ENCODE measurements around the gene ZNF76. TPM values are rescaled to one million over a fixed set of nuclear protein-coding genes. Genes with fewer than 3 reads are reported as not detected.

The ZNF76 gene
- polyA plus RNA-seq, 1 of the 3 experiments (the other 2 are of a cell fraction), result 19.7 TPM

GRCh38 chr6:35295521-35296315 lies 36.2 kb downstream of the ZNF76 start:
- H3F3A ChIP-seq (replicated peaks; ENCODE audit: insufficient read depth), result no peaks in the 10 kb centered on the region
- no peaks in the 10 kb centered on the region for H3K27me3 ChIP-seq (ENCODE audit: insufficient read depth)
- H3K9me3 ChIP-seq, result no peaks in the 10 kb centered on the region
- H2AFZ ChIP-seq (ENCODE audit: low read depth), result no peak overlapping the region
- H3K36me3 ChIP-seq (replicated peaks in 1 of 2; ENCODE audit: control insufficient read depth in 1 of 2, insufficient read depth in 2 of 2, low read length in 1 of 2), result peaks cover 16 to 45% of the 10 kb centered on the region in 2 experiments
- no peak overlapping the region for H3K4me3 ChIP-seq (ENCODE audit: low read depth in 2 of 2, low read length in 1 of 2)
- ChIA-PET CTCF (interaction anchor here (0.6 to 7.2 kb wide), 12 partner anchors 9 to 441 kb away, joined by 3 to 61 read pairs (median 10); partner anchors contain the start of genes ARMC12, PPARD and RPL10A), POLR2A (interaction anchor here (1.1 kb wide), 1 partner anchor 17 kb away, joined by 3 read pairs; no protein-coding TSS in a partner anchor)
- H3K9ac ChIP-seq, result no peak overlapping the region
- H3K79me2 ChIP-seq (ENCODE audit: insufficient read depth), result no peaks in the 10 kb centered on the region
- 51% methylated on average over 3 of the region's 3 CpGs for WGBS (ENCODE audit: low lambda C conversion rate)
- H3K9me2 ChIP-seq, result no peaks in the 10 kb centered on the region
- H3K4me2 ChIP-seq, result no peak overlapping the region
- H3K4me1 ChIP-seq (ENCODE audit: control insufficient read depth in 1 of 2, insufficient read depth in 2 of 2, low read depth in 1 of 2, low read length in 1 of 2), result peaks cover 0 to 4% of the 10 kb centered on the region in 2 experiments; a peak in 1 of 4 replicates
- TF ChIP-seq USF1 (IDR thresholded peaks at IDR 0.05; ENCODE audit: borderline replicate concordance, low read depth), result no peak
- no peak for TF ChIP-seq MXI1 (IDR thresholded peaks at IDR 0.05; ENCODE audit: low read depth, low read length)
- TF ChIP-seq RCOR1 (IDR thresholded peaks at IDR 0.05; ENCODE audit: low read length), result no peak
- TF ChIP-seq IRF3 (IDR thresholded peaks at IDR 0.05; ENCODE audit: low read depth, low read length), result no peak
- TF ChIP-seq EZH2phosphoT487 (IDR thresholded peaks at IDR 0.05; ENCODE audit: borderline replicate concordance, low read depth), result no peak
- no peak for TF ChIP-seq PBX3 (IDR thresholded peaks at IDR 0.05)
- no peak for TF ChIP-seq RFX5 (IDR thresholded peaks at IDR 0.05; ENCODE audit: low read length)
- no peak for TF ChIP-seq ELF1 (IDR thresholded peaks at IDR 0.05)
- TF ChIP-seq TAF1 (IDR thresholded peaks at IDR 0.05; ENCODE audit: borderline replicate concordance, low read depth, low read length), result no peak
- TF ChIP-seq YY1 (IDR thresholded peaks at IDR 0.05; ENCODE audit: low read depth), result no peak
- no peak for TF ChIP-seq RXRA (IDR thresholded peaks at IDR 0.05; ENCODE audit: borderline replicate concordance, low read depth)
- TF ChIP-seq CTCF (IDR thresholded peaks at IDR 0.05), result no peak
- no peak for TF ChIP-seq SMC3 (IDR thresholded peaks at IDR 0.05; ENCODE audit: low read depth, low read length)
- no peak for TF ChIP-seq EP300 (IDR thresholded peaks at IDR 0.05; ENCODE audit: borderline replicate concordance in 1 of 2, low read depth in 1 of 2, low read length in 1 of 2)
- no peak for TF ChIP-seq JUND (IDR thresholded peaks at IDR 0.05)
- TF ChIP-seq FOSL2 (IDR thresholded peaks at IDR 0.05; ENCODE audit: borderline replicate concordance, low read depth), result no peak
- no peak for DNase-seq
- no peak overlapping the region; a peak in 1 of 4 replicates for H3K27ac ChIP-seq (ENCODE audit: low read depth in 2 of 2, low read length in 1 of 2)
- H4K20me1 ChIP-seq (ENCODE audit: insufficient read depth), result no peaks in the 10 kb centered on the region

All from SK-N-SH (cell line).